Thoracic aorta (tissue), 2 donors: ENCODE measurements around the gene ZBTB42. TPM values are rescaled to one million over a fixed set of nuclear protein-coding genes. Genes with fewer than 3 reads are reported as not detected.

Experiments used
- ATAC-seq: fragments of 150-250 bp; one replicate; pipeline ENCODE4 v1.8.0; 2017; ENCODE audit warnings: low read depth; ENCODE audit not compliant: insufficient number of reproducible peaks, low FRiP score
- DNase-seq: peaks from one replicate; pipeline ENCODE4 v3.0.0-alpha.2; 2020; ENCODE audit warnings: low spot score
- H3K27ac ChIP-seq, 2 donors: fragments of 200-600 bp; sonication (generic); 1 replicate in 1 of 2; 2 replicates in 1 of 2; pipeline ENCODE4 v1.5.1; 2016; ENCODE audit warnings: mild to moderate bottlenecking in 2 of 2, moderate library complexity in 2 of 2
- H3K27me3 ChIP-seq: fragments of 200-600 bp; sonication (generic); replicated peaks from 2 replicates; pipeline ENCODE4 v1.6.0; 2016; ENCODE audit warnings: mild to moderate bottlenecking; ENCODE audit not compliant: insufficient read depth
- H3K36me3 ChIP-seq: fragments of 200-600 bp; sonication (generic); one replicate; pipeline ENCODE4 v1.5.1; 2016
- H3K4me1 ChIP-seq, 2 donors: fragments of 200-600 bp; sonication (generic); 1 replicate in 1 of 2; 2 replicates in 1 of 2; pipeline versions ENCODE4 v1.5.1 to v1.6.0; 2016; ENCODE audit warnings: low read depth in 2 of 2, mild to moderate bottlenecking in 1 of 2; ENCODE audit not compliant: control insufficient read depth in 1 of 2
- H3K4me3 ChIP-seq: fragments of 200-600 bp; sonication (generic); 2 replicates; pipeline ENCODE4 v1.5.1; 2016; ENCODE audit warnings: mild to moderate bottlenecking
- H3K9me3 ChIP-seq: fragments of 200-600 bp; sonication (generic); 2 replicates; pipeline ENCODE4 v1.5.1; 2016
- total RNA-seq, 2 donors: library from RNA; depleted of rRNA; stranded (reverse); fragments of >200 nt; gene quantifications; one replicate each; pipeline versions ENCODE4 v1.1.0 to v1.2.3, GENCODE V29; 2016
- TF ChIP-seq, protein P1 (sequence below): fragments of 200-600 bp; sonication (generic); IDR thresholded peaks from one replicate; pipeline ENCODE4 v1.5.1; 2019; ENCODE audit warnings: antibody characterized with exemption

The ZBTB42 gene
- total RNA-seq, 2 donors from 2014 or later: 3.2 to 4.4 TPM

DNA sequence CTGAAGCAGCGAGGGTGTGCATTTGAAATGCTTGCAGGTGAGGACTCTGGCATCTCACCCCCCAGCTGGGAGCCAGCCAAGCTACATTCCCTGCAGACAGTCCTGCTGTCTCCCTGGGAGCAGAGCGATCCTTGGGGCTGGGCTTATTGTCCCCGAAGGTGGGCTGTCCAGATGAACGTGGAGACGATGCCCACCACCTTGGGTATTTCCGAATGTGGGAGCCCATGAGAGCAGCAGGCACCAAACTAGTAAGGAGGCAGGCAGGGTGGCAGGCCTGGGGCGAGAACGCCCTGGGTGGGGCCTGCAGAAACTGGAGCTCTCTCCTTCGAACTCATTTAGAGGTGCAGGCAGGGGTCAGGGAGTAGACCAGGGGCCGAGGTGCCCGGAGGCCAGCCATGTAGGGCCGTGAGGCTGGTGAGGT, 18.5 kb downstream of the ZBTB42 start:
- H3K4me3 ChIP-seq: no peak overlapping the region
- no peak for ATAC-seq
- H3K9me3 ChIP-seq: no peaks in the 10 kb centered on the region
- no peak for DNase-seq
- no peak overlapping the region for H3K27ac ChIP-seq
- H3K27me3 ChIP-seq: no peaks in the 10 kb centered on the region
- TF ChIP-seq, protein P1, sequence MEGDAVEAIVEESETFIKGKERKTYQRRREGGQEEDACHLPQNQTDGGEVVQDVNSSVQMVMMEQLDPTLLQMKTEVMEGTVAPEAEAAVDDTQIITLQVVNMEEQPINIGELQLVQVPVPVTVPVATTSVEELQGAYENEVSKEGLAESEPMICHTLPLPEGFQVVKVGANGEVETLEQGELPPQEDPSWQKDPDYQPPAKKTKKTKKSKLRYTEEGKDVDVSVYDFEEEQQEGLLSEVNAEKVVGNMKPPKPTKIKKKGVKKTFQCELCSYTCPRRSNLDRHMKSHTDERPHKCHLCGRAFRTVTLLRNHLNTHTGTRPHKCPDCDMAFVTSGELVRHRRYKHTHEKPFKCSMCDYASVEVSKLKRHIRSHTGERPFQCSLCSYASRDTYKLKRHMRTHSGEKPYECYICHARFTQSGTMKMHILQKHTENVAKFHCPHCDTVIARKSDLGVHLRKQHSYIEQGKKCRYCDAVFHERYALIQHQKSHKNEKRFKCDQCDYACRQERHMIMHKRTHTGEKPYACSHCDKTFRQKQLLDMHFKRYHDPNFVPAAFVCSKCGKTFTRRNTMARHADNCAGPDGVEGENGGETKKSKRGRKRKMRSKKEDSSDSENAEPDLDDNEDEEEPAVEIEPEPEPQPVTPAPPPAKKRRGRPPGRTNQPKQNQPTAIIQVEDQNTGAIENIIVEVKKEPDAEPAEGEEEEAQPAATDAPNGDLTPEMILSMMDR: no peak
- H3K36me3 ChIP-seq: no peaks in the 10 kb centered on the region
- H3K4me1 ChIP-seq: peaks cover 7 to 18% of the 10 kb centered on the region in 2 donors

DNA sequence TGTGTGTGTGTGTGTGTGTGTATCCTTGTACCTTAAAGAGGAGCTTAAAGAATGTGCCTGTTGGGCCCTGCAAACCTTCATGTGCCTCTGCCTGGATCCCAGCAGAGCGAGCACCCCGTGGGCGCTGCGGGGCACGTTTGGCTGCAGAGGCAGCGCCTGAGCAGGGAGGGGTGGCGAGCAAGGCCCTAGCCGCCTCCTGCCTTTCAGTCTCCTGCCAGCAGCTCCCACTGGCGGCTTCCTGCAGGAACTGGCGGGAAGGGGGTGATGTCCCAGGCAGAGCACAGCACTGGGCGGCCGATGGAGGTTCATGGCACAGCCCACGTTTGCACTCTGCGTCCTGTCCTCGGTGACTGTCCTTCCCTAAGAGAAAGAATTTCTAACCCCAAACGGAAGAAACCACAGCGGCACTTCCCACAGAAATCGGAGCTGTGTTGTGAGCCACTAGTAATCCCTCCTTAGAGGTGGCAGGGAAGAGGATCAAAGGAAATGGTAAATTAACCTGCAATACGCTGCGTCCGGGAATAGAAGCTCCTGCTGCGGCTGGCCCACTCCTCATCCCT, 19.8 kb downstream of the ZBTB42 start:
- Histone ChIP-seq H3K4me1 (peaks cover 7 to 14% of the 10 kb centered on the region in 2 donors), H3K36me3 (no peaks in the 10 kb centered on the region), H3K9me3 (no peaks in the 10 kb centered on the region), H3K4me3 (no peak overlapping the region), H3K27ac (no peak overlapping the region), H3K27me3 (no peaks in the 10 kb centered on the region)
- ATAC-seq (no peak), DNase-seq (no peak)
- TF ChIP-seq, protein P1: peak; percentile 33

DNA sequence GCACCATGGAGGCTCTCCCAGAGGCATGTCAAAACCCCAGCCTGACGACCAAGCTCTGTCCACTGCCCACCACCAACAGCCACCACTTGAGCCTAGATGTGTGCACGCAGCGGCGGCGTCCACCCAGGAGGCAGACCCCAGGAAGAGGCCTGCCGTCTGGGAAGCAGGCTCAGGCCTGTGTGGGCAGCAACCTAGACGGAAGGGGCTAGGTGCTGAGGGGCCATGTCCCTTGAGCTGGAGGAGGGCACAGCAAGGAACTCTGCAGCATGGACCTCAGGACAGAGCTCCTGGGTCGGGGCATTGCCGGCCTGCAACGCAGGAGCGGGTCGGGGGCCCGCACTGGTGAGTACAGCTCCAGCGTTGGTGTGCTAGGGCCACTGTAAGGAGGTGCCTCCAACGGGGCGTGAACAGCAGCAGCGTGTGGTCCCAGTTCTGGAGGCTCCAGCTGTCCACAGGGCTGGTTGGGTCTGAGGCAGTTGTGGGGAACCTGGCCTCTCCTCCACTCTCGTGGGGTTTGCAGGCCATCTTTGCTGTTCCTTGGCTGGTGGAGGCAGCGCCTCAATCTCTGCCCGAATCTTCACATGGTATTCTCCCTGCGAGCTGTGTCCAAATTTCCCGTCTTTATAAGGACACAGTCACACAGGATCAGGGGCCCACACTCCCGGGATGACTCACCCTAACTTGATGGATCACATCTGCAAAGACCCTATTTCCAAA, 20.5 kb downstream of the ZBTB42 start:
- Histone ChIP-seq H3K4me3 (no peak overlapping the region), H3K9me3 (no peaks in the 10 kb centered on the region), H3K36me3 (no peaks in the 10 kb centered on the region), H3K27me3 (no peaks in the 10 kb centered on the region), H3K4me1 (peaks cover 7 to 17% of the 10 kb centered on the region in 2 donors), H3K27ac (no peak overlapping the region)
- no peak for ATAC-seq
- DNase-seq: no peak
- TF ChIP-seq, protein P1: no peak

DNA sequence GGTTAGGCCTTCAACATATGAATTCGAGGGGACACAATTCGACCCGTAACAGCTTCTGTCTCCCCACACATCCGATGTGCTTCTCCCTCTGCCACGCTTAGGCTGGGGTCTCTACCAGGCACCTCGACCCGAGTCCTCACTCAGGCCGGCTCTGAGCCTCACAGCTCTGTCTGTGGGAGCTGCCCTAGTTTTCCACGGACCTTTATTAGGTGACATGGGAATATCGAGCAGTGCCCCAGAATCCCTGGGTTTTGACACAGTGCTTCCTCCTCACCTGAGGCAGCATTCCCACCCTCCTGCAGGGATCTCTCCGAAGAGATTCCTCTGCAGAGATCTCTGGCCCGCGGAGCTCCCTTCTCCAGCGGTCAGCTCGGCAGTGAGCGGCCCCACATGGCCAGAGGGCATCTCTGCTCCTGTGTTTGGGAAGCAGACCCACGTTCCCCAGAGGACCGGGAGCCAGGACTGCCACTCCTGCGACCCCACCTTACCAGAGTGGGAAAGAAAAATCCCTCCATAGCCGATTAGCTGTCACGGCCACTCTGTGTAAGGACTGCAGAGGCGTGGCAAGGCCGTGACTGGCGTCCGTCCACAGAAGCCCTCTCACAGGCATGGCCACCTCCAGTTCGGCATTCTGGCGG, 21.2 kb downstream of the ZBTB42 start:
- Histone ChIP-seq H3K9me3 (no peaks in the 10 kb centered on the region), H3K4me1 (peaks cover 4 to 13% of the 10 kb centered on the region in 2 donors), H3K27ac (no peak overlapping the region), H3K27me3 (no peaks in the 10 kb centered on the region), H3K4me3 (no peak overlapping the region), H3K36me3 (no peaks in the 10 kb centered on the region)
- DNase-seq (no peak), ATAC-seq (no peak)
- TF ChIP-seq, protein P1: no peak

DNA sequence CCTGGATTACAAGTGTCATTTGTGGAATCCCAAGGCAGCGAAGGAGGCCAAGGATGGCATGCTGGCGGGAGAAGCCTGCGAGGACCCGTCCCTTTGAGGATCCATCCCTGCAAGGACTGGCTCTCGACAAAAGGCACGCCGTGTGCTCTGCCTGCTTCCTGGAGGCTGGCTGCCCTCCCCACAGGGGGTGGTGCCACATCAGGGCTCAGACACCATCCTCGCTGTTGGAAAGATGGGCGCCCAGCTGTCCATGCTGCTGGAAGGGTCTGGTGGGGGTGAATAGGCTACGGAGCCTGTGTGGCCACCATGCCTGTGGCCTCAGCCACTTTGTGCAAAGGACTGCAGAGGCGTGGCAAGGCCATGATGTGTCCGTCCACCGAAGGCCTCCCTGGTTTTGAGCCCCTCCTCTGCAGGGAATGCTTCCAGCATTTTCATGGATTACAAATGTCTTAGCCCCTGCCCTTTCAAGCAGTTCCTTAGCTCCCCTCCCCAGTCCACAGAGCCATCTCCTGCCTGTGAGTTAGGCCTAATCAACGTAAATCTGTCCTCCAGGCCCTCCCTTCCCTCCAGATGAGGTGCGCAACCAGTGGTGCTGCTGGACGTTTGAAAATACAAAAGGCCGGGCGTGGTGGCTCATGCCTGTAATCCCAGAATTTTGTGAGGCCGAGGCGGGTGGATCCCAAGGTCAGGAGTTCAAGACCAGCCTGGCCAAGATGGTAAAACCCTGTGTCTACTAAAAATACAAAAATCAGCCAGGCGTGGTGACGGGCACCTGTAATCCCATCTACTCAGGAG, 22.1 kb downstream of the ZBTB42 start:
- no peak overlapping the region for H3K27ac ChIP-seq
- TF ChIP-seq, protein P1: no peak
- H3K36me3 ChIP-seq: no peaks in the 10 kb centered on the region
- ATAC-seq (no peak), DNase-seq (no peak)
- peaks cover 7 to 18% of the 10 kb centered on the region in 2 donors for H3K4me1 ChIP-seq
- H3K27me3 ChIP-seq: no peaks in the 10 kb centered on the region
- H3K4me3 ChIP-seq: no peak overlapping the region
- H3K9me3 ChIP-seq: no peaks in the 10 kb centered on the region
